ENCODE measurements around the gene RAD21L1. TPM values are rescaled to one million over a fixed set of nuclear protein-coding genes. Genes with fewer than 3 reads are reported as not detected.

Gene RAD21L1
- total RNA-seq, 1 experiment from 2014 or later, result not detected

GRCh38 chr20:1281279-1282057, 55.6 kb downstream of the RAD21L1 start:
- CTCF ChIA-PET, result no interaction called here
- intact Hi-C loops (cut with micrococcal nuclease; ENCODE audit: unreplicated experiment), result no loop called here
- H3K4me1 ChIP-seq, result no peaks in the 10 kb centered on the region

GRCh38 chr20:1282966-1283365, 57.1 kb downstream of the RAD21L1 start:
- POLR2A ChIA-PET, result no interaction called here
- Mint-ChIP-seq H3K27ac (ENCODE audit: unreplicated experiment) (no peak overlapping the region), H3K4me3 (ENCODE audit: unreplicated experiment) (no peak overlapping the region), H3K27me3 (ENCODE audit: insufficient read depth, unreplicated experiment) (peaks cover 7% of the 10 kb centered on the region), H3K9me3 (ENCODE audit: unreplicated experiment) (no peaks in the 10 kb centered on the region), H3K4me1 (ENCODE audit: low read depth, unreplicated experiment) (no peaks in the 10 kb centered on the region), H3K36me3 (ENCODE audit: insufficient read depth, unreplicated experiment) (no peaks in the 10 kb centered on the region)
- CTCF ChIA-PET, result no interaction called here
- no peak for DNase-seq
- Histone ChIP-seq H3K4me3 (ENCODE audit: low read depth, low read length) (no peak overlapping the region), H3K4me1 (no peaks in the 10 kb centered on the region), H3K9me3 (no peaks in the 10 kb centered on the region), H3K36me3 (ENCODE audit: control insufficient read depth, insufficient read depth, low read length) (no peaks in the 10 kb centered on the region), H3K27me3 (replicated peaks; ENCODE audit: control insufficient read depth, insufficient read depth, low read length) (0 out of 2 replicates have a peak, but pooled peaks cover 2% of the 10 kb centered on the region)
- BruUV-seq (replicated peaks), result no TSS peak
- intact Hi-C loops (cut with micrococcal nuclease; ENCODE audit: unreplicated experiment), result no loop called here
- no peak for TF ChIP-seq CTCF (IDR thresholded peaks at IDR 0.05; ENCODE audit: insufficient read depth in 1 of 2, low read depth in 1 of 2, low read length in 1 of 2, severe bottlenecking in 1 of 2, unreplicated experiment in 1 of 2)

More at GRCh38 chr20:1281279-1282057, 55.6 kb downstream of the RAD21L1 start:
- Mint-ChIP-seq H3K4me1 (ENCODE audit: low read depth, unreplicated experiment) (no peaks in the 10 kb centered on the region), H3K4me3 (ENCODE audit: unreplicated experiment) (no peak overlapping the region), H3K27me3 (ENCODE audit: insufficient read depth, unreplicated experiment) (peaks cover 7% of the 10 kb centered on the region), H3K27ac (ENCODE audit: unreplicated experiment) (no peak overlapping the region), H3K9me3 (ENCODE audit: unreplicated experiment) (no peaks in the 10 kb centered on the region), H3K36me3 (ENCODE audit: insufficient read depth, unreplicated experiment) (no peaks in the 10 kb centered on the region)
- Histone ChIP-seq H3K36me3 (ENCODE audit: control insufficient read depth, insufficient read depth, low read length) (no peaks in the 10 kb centered on the region), H3K4me3 (ENCODE audit: low read depth, low read length) (no peak overlapping the region), H3K9me3 (no peaks in the 10 kb centered on the region), H3K27me3 (replicated peaks; ENCODE audit: control insufficient read depth, insufficient read depth, low read length) (no peaks in the 10 kb centered on the region)
- no TSS peak for BruUV-seq (replicated peaks)
- DNase-seq, result no peak
- POLR2A ChIA-PET, result no interaction called here
- TF ChIP-seq CTCF (IDR thresholded peaks at IDR 0.05; ENCODE audit: insufficient read depth in 1 of 2, low read depth in 1 of 2, low read length in 1 of 2, severe bottlenecking in 1 of 2, unreplicated experiment in 1 of 2), result no peak

GRCh38 chr20:1283522-1284510, 58.0 kb downstream of the RAD21L1 start:
- Mint-ChIP-seq H3K9me3 (ENCODE audit: unreplicated experiment) (no peaks in the 10 kb centered on the region), H3K4me3 (ENCODE audit: unreplicated experiment) (no peak overlapping the region), H3K27ac (ENCODE audit: unreplicated experiment) (no peak overlapping the region), H3K4me1 (ENCODE audit: low read depth, unreplicated experiment) (no peaks in the 10 kb centered on the region), H3K36me3 (ENCODE audit: insufficient read depth, unreplicated experiment) (no peaks in the 10 kb centered on the region), H3K27me3 (ENCODE audit: insufficient read depth, unreplicated experiment) (peaks cover 7% of the 10 kb centered on the region)
- BruUV-seq (replicated peaks), result no TSS peak
- CTCF ChIA-PET, result no interaction called here
- Histone ChIP-seq H3K4me3 (ENCODE audit: low read depth, low read length) (no peak overlapping the region), H3K4me1 (no peaks in the 10 kb centered on the region), H3K27me3 (replicated peaks; ENCODE audit: control insufficient read depth, insufficient read depth, low read length) (0 out of 2 replicates have a peak, but pooled peaks cover 2% of the 10 kb centered on the region), H3K9me3 (no peaks in the 10 kb centered on the region), H3K36me3 (ENCODE audit: control insufficient read depth, insufficient read depth, low read length) (no peaks in the 10 kb centered on the region)
- intact Hi-C loops (cut with micrococcal nuclease; ENCODE audit: unreplicated experiment), result no loop called here
- POLR2A ChIA-PET, result no interaction called here
- peak in 1 of 2 experiments; percentile 25 for DNase-seq
- no peak for TF ChIP-seq CTCF (IDR thresholded peaks at IDR 0.05; ENCODE audit: insufficient read depth in 1 of 2, low read depth in 1 of 2, low read length in 1 of 2, severe bottlenecking in 1 of 2, unreplicated experiment in 1 of 2)

Data from Caco-2 (cell line).